Esophagus squamous epithelium (tissue), 5 donors: Measurements from ENCODE around the gene NMS. TPM values are rescaled to one million over a fixed set of nuclear protein-coding genes. Genes with fewer than 3 reads are reported as not detected.
A peak's percentile ranks its signal among the peaks of the same experiment; 100 is the strongest.

Source experiments
- DNase-seq: peaks from one replicate; lab custom pipeline; 2025; lab: John Stamatoyannopoulos, UW
- H3K27ac ChIP-seq, 4 donors: fragments of 200-600 bp; sonication (generic); one replicate each; pipeline ENCODE4 v1.5.1; 2016 to 2019; ENCODE audit warnings: mild to moderate bottlenecking in 1 of 4
- H3K27me3 ChIP-seq, 4 donors: fragments of 200-600 bp; sonication (generic); 1 replicate in 3 of 4; 2 replicates in 1 of 4; pipeline versions ENCODE4 v1.5.1 to v1.6.0; 2017 to 2021; ENCODE audit warnings: antibody characterized with exemption in 1 of 4
- H3K36me3 ChIP-seq, 3 donors: fragments of 200-600 bp; sonication (generic); one replicate each; pipeline ENCODE4 v1.5.1; 2016 to 2019
- H3K4me1 ChIP-seq, 3 donors: fragments of 200-600 bp; sonication (generic); one replicate each; pipeline ENCODE4 v1.5.1; 2017 to 2019
- H3K4me3 ChIP-seq, 4 donors: fragments of 200-600 bp; sonication (generic); 1 replicate in 3 of 4; 2 replicates in 1 of 4; pipeline ENCODE4 v1.5.1; 2016 to 2019; ENCODE audit warnings: mild to moderate bottlenecking in 2 of 4, moderate library complexity in 1 of 4
- H3K9me3 ChIP-seq, 3 donors: fragments of 200-600 bp; sonication (generic); one replicate each; pipeline ENCODE4 v1.5.1; 2016 to 2019
- POLR2A ChIP-seq, 4 donors: fragments of 450-650 bp; IDR thresholded peaks; one replicate each; pipeline ENCODE4 v1.6.1; 2017; ENCODE audit warnings: antibody characterized with exemption in 4 of 4, mild to moderate bottlenecking in 4 of 4, moderate library complexity in 3 of 4
- WGBS, 2 donors: methylation state at CpG; one replicate each; pipeline ENCODE4 v1.1.5; 2018; 5-methylcytosine and 5-hydroxymethylcytosine counted together
- intact Hi-C: fragments of 100-400 bp; cut with DNase I; formaldehyde crosslinking; loops from one replicate; pipeline ENCODE4 v1.15.0; 2022
- total RNA-seq, 4 donors: library from RNA; depleted of rRNA; stranded (reverse); fragments of >200 nt; gene quantifications; one replicate each; pipeline ENCODE4 v1.1.0, GENCODE V29; 2016
- TF ChIP-seq, protein P1 (sequence below), 6 experiments: fragments of 450-650 bp in 4 of 6; fragments of 200-600 bp in 2 of 6; sonication (generic) in 2 of 6; IDR thresholded peaks; one replicate each; pipeline ENCODE4 v1.5.1; 2016 to 2019; ENCODE audit warnings: antibody characterized with exemption in 6 of 6, mild to moderate bottlenecking in 4 of 6, moderate library complexity in 4 of 6
- donor health status: DM: yes; HTN: yes; CAD: no.

The NMS gene, protein sequence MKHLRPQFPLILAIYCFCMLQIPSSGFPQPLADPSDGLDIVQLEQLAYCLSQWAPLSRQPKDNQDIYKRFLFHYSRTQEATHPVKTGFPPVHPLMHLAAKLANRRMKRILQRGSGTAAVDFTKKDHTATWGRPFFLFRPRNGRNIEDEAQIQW
- not detected for total RNA-seq

DNA sequence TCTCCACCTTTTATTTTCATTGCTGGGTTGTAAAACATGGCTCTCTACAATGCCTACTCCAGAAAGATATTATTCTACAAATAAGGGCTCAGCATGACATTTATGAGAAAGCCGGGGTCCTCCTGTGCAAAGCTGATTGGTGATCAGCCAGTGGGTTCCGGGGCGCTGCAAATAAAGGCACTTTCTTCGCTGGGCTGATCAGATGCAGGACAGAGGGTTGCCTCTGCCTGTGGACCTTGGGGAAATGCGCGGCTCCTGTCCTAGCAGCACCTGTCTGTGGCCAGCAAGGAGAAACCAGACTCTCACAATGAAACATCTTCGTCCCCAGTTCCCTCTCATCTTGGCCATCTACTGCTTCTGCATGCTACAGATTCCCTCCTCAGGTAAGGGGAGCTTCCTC, at the start of gene NMS:
Gene NMS, plus strand, starts transcription at position 301 of the 400 bp plus-strand sequence. Its CDS starts 7 bp downstream, at position 308.
- TF ChIP-seq, protein P1, sequence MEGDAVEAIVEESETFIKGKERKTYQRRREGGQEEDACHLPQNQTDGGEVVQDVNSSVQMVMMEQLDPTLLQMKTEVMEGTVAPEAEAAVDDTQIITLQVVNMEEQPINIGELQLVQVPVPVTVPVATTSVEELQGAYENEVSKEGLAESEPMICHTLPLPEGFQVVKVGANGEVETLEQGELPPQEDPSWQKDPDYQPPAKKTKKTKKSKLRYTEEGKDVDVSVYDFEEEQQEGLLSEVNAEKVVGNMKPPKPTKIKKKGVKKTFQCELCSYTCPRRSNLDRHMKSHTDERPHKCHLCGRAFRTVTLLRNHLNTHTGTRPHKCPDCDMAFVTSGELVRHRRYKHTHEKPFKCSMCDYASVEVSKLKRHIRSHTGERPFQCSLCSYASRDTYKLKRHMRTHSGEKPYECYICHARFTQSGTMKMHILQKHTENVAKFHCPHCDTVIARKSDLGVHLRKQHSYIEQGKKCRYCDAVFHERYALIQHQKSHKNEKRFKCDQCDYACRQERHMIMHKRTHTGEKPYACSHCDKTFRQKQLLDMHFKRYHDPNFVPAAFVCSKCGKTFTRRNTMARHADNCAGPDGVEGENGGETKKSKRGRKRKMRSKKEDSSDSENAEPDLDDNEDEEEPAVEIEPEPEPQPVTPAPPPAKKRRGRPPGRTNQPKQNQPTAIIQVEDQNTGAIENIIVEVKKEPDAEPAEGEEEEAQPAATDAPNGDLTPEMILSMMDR (IDR thresholded peaks at IDR 0.05) = no peak
- Histone ChIP-seq H3K27ac (no peak within 1 kb of the TSS), H3K36me3 (no peaks in the 10 kb centered on the region), H3K9me3 (no peaks in the 10 kb centered on the region), H3K4me3 (no peak within 1 kb of the TSS), H3K4me1 (no peaks in the 10 kb centered on the region), H3K27me3 (peaks cover 0 to 36% (median 0%) of the 10 kb centered on the region in 4 donors)
- no peak for DNase-seq
- WGBS, 2 donors = 67 to 87% methylated on average over 5 to 7 of the region's 7 CpGs
- intact Hi-C loops = no loop called here

DNA sequence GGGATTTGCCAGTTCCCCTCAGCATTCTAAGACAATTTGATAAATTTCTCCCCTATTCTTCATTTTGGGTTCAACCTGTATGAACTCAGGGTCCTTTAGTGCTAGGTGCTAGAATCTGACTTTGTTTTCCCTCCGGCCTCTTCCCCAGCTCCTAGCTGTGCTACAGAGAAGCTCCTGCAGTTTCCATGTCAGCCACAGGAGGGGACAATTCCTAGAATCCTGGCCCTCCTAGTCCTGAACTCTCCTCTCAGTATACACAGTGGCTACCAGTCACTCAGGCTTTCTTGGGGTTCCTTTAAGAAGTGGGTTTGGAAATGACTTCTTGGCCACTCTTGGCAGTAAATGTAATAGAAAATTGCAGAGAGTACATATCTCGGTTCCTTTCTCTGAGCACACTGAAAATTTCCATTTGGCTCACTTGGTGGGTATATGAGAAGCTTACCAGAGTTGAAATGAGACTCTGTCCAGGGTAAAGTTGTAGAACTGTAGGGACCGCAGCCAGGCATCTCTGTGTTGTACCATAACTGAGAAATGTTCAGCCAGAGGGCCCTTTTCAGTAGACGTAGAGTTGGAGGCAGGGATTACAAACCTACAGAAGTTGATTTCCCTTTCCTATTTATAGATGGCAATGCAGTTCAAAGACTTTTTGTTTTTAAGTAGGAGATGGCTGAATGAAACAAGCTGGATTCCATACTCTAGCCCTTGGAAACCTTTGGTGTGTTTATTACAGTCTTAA, 47.8 kb upstream of the NMS start:
- Histone ChIP-seq H3K4me1 (peaks cover 0 to 5% (median 1%) of the 10 kb centered on the region in 3 donors), H3K4me3 (no peak overlapping the region), H3K27me3 (peaks cover 0 to 5% (median 0%) of the 10 kb centered on the region in 4 donors), H3K36me3 (no peaks in the 10 kb centered on the region), H3K27ac (no peak overlapping the region), H3K9me3 (no peaks in the 10 kb centered on the region)
- 84 to 88% methylated on average over 4 of the region's 4 CpGs for WGBS, 2 donors
- intact Hi-C loops = no loop called here
- no peak for TF ChIP-seq POLR2A (IDR thresholded peaks at IDR 0.05)
- TF ChIP-seq, protein P1 (IDR thresholded peaks at IDR 0.05) = peak in 4 of 6 experiments; percentile 16 to 51 (median 28)
- no peak for DNase-seq

DNA sequence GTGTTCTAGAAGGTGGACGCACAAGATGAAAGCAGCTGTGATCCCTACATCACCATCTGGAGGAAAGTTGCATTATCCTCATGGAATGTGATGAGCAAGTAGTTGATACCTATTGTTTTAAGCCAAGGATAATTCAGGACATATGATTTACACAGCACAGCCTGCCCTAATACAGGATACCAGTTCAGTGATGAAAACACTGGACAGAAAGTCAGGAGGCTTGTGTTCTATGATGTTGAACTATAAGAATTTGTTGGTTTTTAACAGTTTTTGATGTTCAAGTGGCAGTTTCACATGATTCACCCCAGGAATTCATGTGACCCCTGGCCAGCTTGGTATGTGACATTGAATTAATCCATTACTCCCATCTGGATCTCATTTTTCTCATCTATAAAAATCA, 46.7 kb upstream of the NMS start:
- intact Hi-C loops = no loop called here
- DNase-seq = no peak
- TF ChIP-seq POLR2A (IDR thresholded peaks at IDR 0.05) = no peak
- Histone ChIP-seq H3K27me3 (peaks cover 0 to 4% (median 0%) of the 10 kb centered on the region in 4 donors), H3K36me3 (no peaks in the 10 kb centered on the region), H3K4me1 (no peaks in the 10 kb centered on the region), H3K27ac (no peak overlapping the region), H3K4me3 (no peak overlapping the region), H3K9me3 (no peaks in the 10 kb centered on the region)
- 90 to 93% methylated on average over 1 of the region's 1 CpG for WGBS, 2 donors

DNA sequence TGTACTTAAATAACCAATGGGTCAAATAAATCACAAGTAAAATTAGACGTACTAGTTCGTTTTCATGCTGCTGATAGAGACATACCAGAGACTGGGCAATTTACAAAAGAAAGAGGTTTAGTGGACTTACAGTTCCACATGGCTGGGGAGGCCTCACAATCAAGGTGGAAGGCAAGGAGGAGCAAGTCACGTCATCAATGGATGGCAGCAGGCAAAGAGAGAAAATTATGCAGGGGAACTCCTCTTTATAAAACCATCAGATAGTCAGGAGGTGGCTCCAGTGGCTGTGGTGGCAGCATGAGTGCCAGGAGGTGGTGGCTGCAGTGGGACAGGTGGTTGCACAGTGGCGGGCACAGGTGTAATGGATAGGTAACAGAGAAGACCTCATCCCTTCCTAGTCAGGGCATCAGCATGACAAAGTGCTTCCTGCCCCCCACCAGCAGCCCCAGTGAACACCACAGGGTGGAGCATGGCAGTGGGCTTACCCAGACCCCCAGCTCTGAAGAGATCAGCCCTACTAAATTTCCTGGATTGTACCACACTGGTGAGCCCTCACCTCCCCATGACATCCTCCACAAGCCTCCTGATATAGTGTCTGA, 45.9 kb upstream of the NMS start:
- Histone ChIP-seq H3K9me3 (no peaks in the 10 kb centered on the region), H3K4me3 (no peak overlapping the region), H3K4me1 (no peaks in the 10 kb centered on the region), H3K27ac (no peak overlapping the region), H3K36me3 (no peaks in the 10 kb centered on the region), H3K27me3 (peaks cover 0 to 4% (median 0%) of the 10 kb centered on the region in 4 donors)
- TF ChIP-seq POLR2A (IDR thresholded peaks at IDR 0.05) = no peak
- TF ChIP-seq, protein P1 (IDR thresholded peaks at IDR 0.05) = no peak
- DNase-seq = no peak
- WGBS, 2 donors = 74 to 75% methylated on average over 4 of the region's 4 CpGs
- intact Hi-C loops = no loop called here

DNA sequence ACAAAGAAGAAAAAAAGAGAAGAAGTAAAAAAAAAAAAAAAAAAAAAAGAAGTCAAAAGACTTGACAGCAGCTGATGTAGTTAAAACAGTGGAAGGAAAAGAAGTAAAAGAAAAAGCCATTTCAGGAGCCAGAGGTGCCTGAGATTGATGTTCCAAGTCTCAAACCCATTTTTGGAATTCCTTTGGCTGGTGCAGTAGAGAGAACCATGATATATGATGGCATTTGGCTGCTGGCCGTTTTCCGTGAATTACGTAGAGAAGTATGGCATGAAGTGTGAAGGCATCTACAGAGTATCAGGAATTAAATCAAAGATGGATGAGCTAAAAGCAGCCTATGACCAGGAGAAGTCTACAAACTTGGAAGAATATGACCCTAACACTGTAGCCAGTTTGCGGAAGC, 45.2 kb upstream of the NMS start:
- Histone ChIP-seq H3K36me3 (no peaks in the 10 kb centered on the region), H3K9me3 (no peaks in the 10 kb centered on the region)

More for the DNA sequence above, 45.2 kb upstream of the NMS start:
- DNase-seq = no peak
- WGBS, 2 donors = 66 to 81% methylated on average over 4 of the region's 4 CpGs
- Histone ChIP-seq H3K4me1 (no peaks in the 10 kb centered on the region), H3K4me3 (no peak overlapping the region), H3K27ac (no peak overlapping the region), H3K27me3 (peaks cover 0 to 4% (median 0%) of the 10 kb centered on the region in 4 donors)
- no peak for TF ChIP-seq POLR2A (IDR thresholded peaks at IDR 0.05)
- TF ChIP-seq, protein P1 (IDR thresholded peaks at IDR 0.05) = no peak
- intact Hi-C loops = no loop called here
